Dendritic cell treated with granulocyte-macrophage colony-stimulating factor and Interleukin-4, amounts not matched to agents 40 ng/mL and 50 ng/mL, for 4 days (primary cell): ENCODE measurements around the gene CPSF4L.
"Not testable (repeated sequence)": the region's sequence is repeated elsewhere in the genome, so short reads cannot be mapped to it uniquely, and the experiment has no call there.

Experiments used
- H3K27ac Mint-ChIP-seq: one replicate; pipeline ENCODE4 v1.8.0; 2022; ENCODE audit warnings: mild to moderate bottlenecking, mixed read lengths
- H3K27me3 Mint-ChIP-seq: one replicate; pipeline ENCODE4 v1.8.0; 2022; ENCODE audit warnings: mild to moderate bottlenecking, mixed read lengths
- H3K36me3 Mint-ChIP-seq: one replicate; pipeline ENCODE4 v1.8.0; 2022; ENCODE audit warnings: low read depth, mixed read lengths
- H3K4me1 Mint-ChIP-seq: one replicate; pipeline ENCODE4 v1.8.0; 2022; ENCODE audit warnings: low read depth, mixed read lengths
- H3K4me3 Mint-ChIP-seq: one replicate; pipeline ENCODE4 v1.8.0; 2022; ENCODE audit warnings: mild to moderate bottlenecking, moderate library complexity, mixed read lengths
- H3K9me3 Mint-ChIP-seq: one replicate; pipeline ENCODE4 v1.8.0; 2022; ENCODE audit warnings: mixed read lengths
- intact Hi-C: fragments of 100-400 bp; cut with micrococcal nuclease; formaldehyde crosslinking; loops from one replicate; pipeline ENCODE4 v1.15.0; 2022

The CPSF4L gene

GRCh38 chr17:73268582-73269328 lies 7.1 kb upstream of the CPSF4L start:
- Mint-ChIP-seq H3K4me3 (no peak overlapping the region), H3K27me3 (no peaks in the 10 kb centered on the region), H3K9me3 (no peaks in the 10 kb centered on the region), H3K4me1 (no peaks in the 10 kb centered on the region), H3K36me3 (no peaks in the 10 kb centered on the region), H3K27ac (no peak overlapping the region)
- intact Hi-C loops, result no loop called here

- H3K36me3 Mint-ChIP-seq, result no peaks in the 10 kb centered on the region
- H3K27ac Mint-ChIP-seq, result no peak overlapping the region
- H3K9me3 Mint-ChIP-seq, result no peaks in the 10 kb centered on the region
- peaks cover 2% of the 10 kb centered on the region for H3K27me3 Mint-ChIP-seq
- intact Hi-C loops, result no loop called here
- no peak overlapping the region for H3K4me3 Mint-ChIP-seq
- H3K4me1 Mint-ChIP-seq, result no peaks in the 10 kb centered on the region
Measured at GRCh38 chr17:73267648-73268537, 6.2 kb upstream of the CPSF4L start.

- H3K27ac Mint-ChIP-seq, result no peak overlapping the region
Measured at GRCh38 chr17:73266796-73267195, 5.1 kb upstream of the CPSF4L start.

GRCh38 chr17:73265646-73266640 lies 4.3 kb upstream of the CPSF4L start:
- Mint-ChIP-seq H3K27ac (no peak overlapping the region), H3K27me3 (peaks cover 2% of the 10 kb centered on the region), H3K4me1 (peaks cover 9% of the 10 kb centered on the region), H3K4me3 (no peak overlapping the region), H3K36me3 (no peaks in the 10 kb centered on the region), H3K9me3 (no peaks in the 10 kb centered on the region)
- intact Hi-C loops, result no loop called here

More at GRCh38 chr17:73266796-73267195, 5.1 kb upstream of the CPSF4L start:
- Mint-ChIP-seq H3K36me3 (no peaks in the 10 kb centered on the region), H3K4me3 (no peak overlapping the region), H3K27me3 (peaks cover 2% of the 10 kb centered on the region), H3K9me3 (no peaks in the 10 kb centered on the region), H3K4me1 (peaks cover 9% of the 10 kb centered on the region)
- intact Hi-C loops, result no loop called here

- intact Hi-C loops, H3K27me3 Mint-ChIP-seq, H3K9me3 Mint-ChIP-seq: not testable (repeated sequence)
Measured at GRCh38 chr17:73264448-73264847, 2.8 kb upstream of the CPSF4L start.

GRCh38 chr17:73262676-73263642 lies 1.3 kb upstream of the CPSF4L start:
- Mint-ChIP-seq H3K4me1 (peaks cover 9% of the 10 kb centered on the region), H3K36me3 (no peaks in the 10 kb centered on the region), H3K27me3 (peaks cover 2% of the 10 kb centered on the region), H3K4me3 (no peak overlapping the region), H3K27ac (no peak overlapping the region), H3K9me3 (no peaks in the 10 kb centered on the region)
- intact Hi-C loops, result no loop called here

More at GRCh38 chr17:73264448-73264847, 2.8 kb upstream of the CPSF4L start:
- not testable (repeated sequence) for H3K4me1 Mint-ChIP-seq, H3K27ac Mint-ChIP-seq, H3K4me3 Mint-ChIP-seq, H3K36me3 Mint-ChIP-seq

- Mint-ChIP-seq H3K4me3 (no peak overlapping the region), H3K9me3 (no peaks in the 10 kb centered on the region), H3K36me3 (no peaks in the 10 kb centered on the region), H3K27me3 (peaks cover 2% of the 10 kb centered on the region), H3K4me1 (peaks cover 9% of the 10 kb centered on the region), H3K27ac (no peak overlapping the region)
- intact Hi-C loops, result no loop called here
Measured at GRCh38 chr17:73261952-73262675, 434 bp upstream of the CPSF4L start.

GRCh38 chr17:73257516-73257915 lies 4.2 kb downstream of the CPSF4L start:
- intact Hi-C loops, result no loop called here
- Mint-ChIP-seq H3K9me3 (no peaks in the 10 kb centered on the region), H3K36me3 (no peaks in the 10 kb centered on the region)

GRCh38 chr17:73256220-73256619 lies 5.5 kb downstream of the CPSF4L start:
- H3K27ac Mint-ChIP-seq, result no peak overlapping the region
- H3K36me3 Mint-ChIP-seq, result no peaks in the 10 kb centered on the region
- no peaks in the 10 kb centered on the region for H3K9me3 Mint-ChIP-seq
- H3K4me3 Mint-ChIP-seq, result no peak overlapping the region
- H3K27me3 Mint-ChIP-seq, result no peaks in the 10 kb centered on the region
- H3K4me1 Mint-ChIP-seq, result peaks cover 5% of the 10 kb centered on the region
- intact Hi-C loops, result no loop called here

More at GRCh38 chr17:73257516-73257915, 4.2 kb downstream of the CPSF4L start:
- H3K27me3 Mint-ChIP-seq, result no peaks in the 10 kb centered on the region
- H3K4me3 Mint-ChIP-seq, result no peak overlapping the region
- no peak overlapping the region for H3K27ac Mint-ChIP-seq
- peaks cover 11% of the 10 kb centered on the region for H3K4me1 Mint-ChIP-seq

GRCh38 chr17:73255671-73256181 lies 6.0 kb downstream of the CPSF4L start:
- no peaks in the 10 kb centered on the region for H3K36me3 Mint-ChIP-seq
- intact Hi-C loops, result loop anchor here (1.0 kb wide), 1 partner anchor 115 kb away; no protein-coding TSS in a partner anchor
- no peaks in the 10 kb centered on the region for H3K9me3 Mint-ChIP-seq
- peaks cover 5% of the 10 kb centered on the region for H3K4me1 Mint-ChIP-seq
- H3K27ac Mint-ChIP-seq, result no peak overlapping the region
- H3K27me3 Mint-ChIP-seq, result no peaks in the 10 kb centered on the region
- no peak overlapping the region for H3K4me3 Mint-ChIP-seq

- Mint-ChIP-seq H3K36me3 (peaks cover 15% of the 10 kb centered on the region), H3K27ac (no peak overlapping the region)
Measured at GRCh38 chr17:73251871-73252270, 9.8 kb downstream of the CPSF4L start.

More at GRCh38 chr17:73251871-73252270, 9.8 kb downstream of the CPSF4L start:
- Mint-ChIP-seq H3K4me3 (no peak overlapping the region), H3K27me3 (no peaks in the 10 kb centered on the region), H3K9me3 (no peaks in the 10 kb centered on the region), H3K4me1 (peaks cover 5% of the 10 kb centered on the region)
- intact Hi-C loops, result no loop called here
